BLaER1 (cell line): ENCODE data around the gene SIRT7.
A peak's percentile ranks its signal among the peaks of the same experiment; 100 is the strongest.

ENCODE experiments used
- H3K27ac ChIP-seq: shearing (Covaris generic); formaldehyde crosslinking; 2 replicates; pipeline ENCODE4 v1.8.1; 2022
- H3K27me3 ChIP-seq: shearing (Covaris generic); formaldehyde crosslinking; 2 replicates; pipeline ENCODE4 v1.8.1; 2022
- H3K36me3 ChIP-seq: shearing (Covaris generic); formaldehyde crosslinking; 2 replicates; pipeline ENCODE4 v1.8.1; 2022
- H3K4me1 ChIP-seq: shearing (Covaris generic); formaldehyde crosslinking; 2 replicates; pipeline ENCODE4 v1.8.1; 2022
- H3K4me2 ChIP-seq: shearing (Covaris generic); formaldehyde crosslinking; 2 replicates; pipeline ENCODE4 v1.8.1; 2022
- H3K4me3 ChIP-seq: shearing (Covaris generic); formaldehyde crosslinking; 2 replicates; pipeline ENCODE4 v1.8.1; 2022
- H3K9ac ChIP-seq: shearing (Covaris generic); formaldehyde crosslinking; 2 replicates; pipeline ENCODE4 v1.8.1; 2022
- H3K9me3 ChIP-seq: shearing (Covaris generic); formaldehyde crosslinking; 2 replicates; pipeline ENCODE4 v1.8.1; 2022
- H4K20me1 ChIP-seq: shearing (Covaris generic); formaldehyde crosslinking; 2 replicates; pipeline ENCODE4 v1.8.1; 2022
- Cebpa-rat ChIP-seq: shearing (Covaris generic); IDR thresholded peaks from 2 replicates; pipeline ENCODE4 v1.8.1; 2022

SIRT7 gene

GRCh38 chr17:81960130-81960958, 42.4 kb upstream of the SIRT7 start:
- peak overlapping the region; percentile 65 for H3K4me3 ChIP-seq
- H3K9ac ChIP-seq, result no peak overlapping the region
- no peak overlapping the region for H3K27ac ChIP-seq
- H3K4me1 ChIP-seq, result peaks cover 24% of the 10 kb centered on the region
- H3K36me3 ChIP-seq, result no peaks in the 10 kb centered on the region
- H4K20me1 ChIP-seq, result peaks cover 29% of the 10 kb centered on the region
- TF ChIP-seq Cebpa-rat, result no peak
- H3K4me2 ChIP-seq, result peak overlapping the region; percentile 97
- H3K27me3 ChIP-seq, result peaks cover 89% of the 10 kb centered on the region
- H3K9me3 ChIP-seq, result no peaks in the 10 kb centered on the region

GRCh38 chr17:81959362-81960129, 41.6 kb upstream of the SIRT7 start:
- Histone ChIP-seq H3K9me3 (no peaks in the 10 kb centered on the region), H3K4me1 (peaks cover 23% of the 10 kb centered on the region), H3K36me3 (no peaks in the 10 kb centered on the region), H3K27ac (no peak overlapping the region), H3K4me2 (peak overlapping the region; percentile 97), H3K9ac (0 out of 2 replicates have a peak overlapping the region, but pooled peaks have one; percentile 24), H3K4me3 (peak overlapping the region; percentile 65), H3K27me3 (peaks cover 81% of the 10 kb centered on the region), H4K20me1 (peaks cover 29% of the 10 kb centered on the region)
- TF ChIP-seq Cebpa-rat, result no peak

- no peak for TF ChIP-seq Cebpa-rat
Observed at GRCh38 chr17:81958633-81959342, 40.8 kb upstream of the SIRT7 start.

GRCh38 chr17:81957691-81958432, 39.9 kb upstream of the SIRT7 start:
- no peak overlapping the region for H3K9ac ChIP-seq
- peaks cover 25% of the 10 kb centered on the region for H4K20me1 ChIP-seq
- no peak overlapping the region for H3K27ac ChIP-seq
- no peak for TF ChIP-seq Cebpa-rat
- no peak overlapping the region for H3K4me2 ChIP-seq
- H3K4me1 ChIP-seq, result peaks cover 26% of the 10 kb centered on the region
- peaks cover 64% of the 10 kb centered on the region for H3K27me3 ChIP-seq
- no peaks in the 10 kb centered on the region for H3K9me3 ChIP-seq
- no peaks in the 10 kb centered on the region for H3K36me3 ChIP-seq
- no peak overlapping the region for H3K4me3 ChIP-seq

More at GRCh38 chr17:81958633-81959342, 40.8 kb upstream of the SIRT7 start:
- Histone ChIP-seq H3K4me2 (peak overlapping the region; percentile 97), H3K4me1 (peaks cover 23% of the 10 kb centered on the region), H3K36me3 (no peaks in the 10 kb centered on the region), H4K20me1 (peaks cover 25% of the 10 kb centered on the region), H3K27ac (no peak overlapping the region), H3K27me3 (peaks cover 73% of the 10 kb centered on the region), H3K9ac (no peak overlapping the region), H3K9me3 (no peaks in the 10 kb centered on the region), H3K4me3 (peak overlapping the region; percentile 65)

DNA sequence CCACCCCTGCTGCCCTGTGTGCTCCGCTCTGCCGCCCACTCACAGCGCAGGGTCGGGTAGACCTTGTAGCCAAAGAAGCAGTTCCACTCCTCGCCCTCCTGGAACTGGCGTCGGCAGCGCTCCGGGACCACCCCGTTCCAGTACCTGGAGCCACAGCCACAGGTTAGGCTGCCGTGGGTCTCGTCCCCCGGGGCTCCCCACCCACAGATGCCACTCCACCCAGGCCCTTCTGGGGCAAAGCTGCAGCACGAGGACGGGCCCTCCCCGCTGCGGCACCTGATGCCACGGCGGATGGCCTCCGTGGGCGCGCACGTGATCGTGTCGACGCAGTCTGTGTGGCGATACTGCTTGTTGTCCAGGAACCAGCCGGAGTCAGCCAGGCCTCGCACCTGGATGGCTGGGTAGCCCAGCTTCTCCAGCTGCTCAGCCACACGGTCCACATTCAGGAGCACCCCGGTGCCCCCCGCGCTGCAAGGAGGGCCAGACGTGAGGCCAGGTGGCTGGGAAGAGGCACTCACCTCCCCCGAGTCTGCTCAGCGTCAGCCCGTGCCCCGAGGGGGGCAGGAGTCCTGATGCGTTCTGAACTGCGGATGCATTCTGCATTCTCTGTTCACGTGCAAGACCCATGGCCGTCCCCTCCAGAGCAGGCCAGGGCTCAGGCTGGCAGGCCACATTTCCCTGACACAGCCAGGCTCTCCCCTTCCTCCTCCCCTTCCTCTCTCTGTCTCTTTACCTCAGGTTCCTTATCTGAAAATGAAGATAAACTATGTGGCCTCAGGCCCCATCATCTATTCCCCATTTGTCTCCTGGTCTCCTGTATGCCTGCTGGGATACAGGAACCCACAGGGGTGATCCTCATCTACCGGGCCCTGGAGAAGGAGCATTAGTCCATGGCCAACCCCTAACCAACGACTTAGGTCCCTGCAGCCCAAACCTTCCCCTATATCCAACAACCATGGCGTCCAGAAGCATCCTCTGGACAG, 38.9 kb upstream of the SIRT7 start:
- Histone ChIP-seq H3K9ac (0 out of 2 replicates have a peak overlapping the region, but pooled peaks have one; percentile 29), H3K27me3 (peaks cover 54% of the 10 kb centered on the region)

GRCh38 chr17:81955756-81956544, 38.0 kb upstream of the SIRT7 start:
- Histone ChIP-seq H3K36me3 (no peaks in the 10 kb centered on the region), H3K27ac (no peak overlapping the region)

More for the DNA sequence above, 38.9 kb upstream of the SIRT7 start:
- H4K20me1 ChIP-seq, result peaks cover 17% of the 10 kb centered on the region
- TF ChIP-seq Cebpa-rat, result no peak
- no peak overlapping the region for H3K4me3 ChIP-seq
- H3K4me1 ChIP-seq, result peaks cover 30% of the 10 kb centered on the region
- no peak overlapping the region for H3K4me2 ChIP-seq
- no peaks in the 10 kb centered on the region for H3K36me3 ChIP-seq
- no peak overlapping the region for H3K27ac ChIP-seq
- H3K9me3 ChIP-seq, result no peaks in the 10 kb centered on the region

DNA sequence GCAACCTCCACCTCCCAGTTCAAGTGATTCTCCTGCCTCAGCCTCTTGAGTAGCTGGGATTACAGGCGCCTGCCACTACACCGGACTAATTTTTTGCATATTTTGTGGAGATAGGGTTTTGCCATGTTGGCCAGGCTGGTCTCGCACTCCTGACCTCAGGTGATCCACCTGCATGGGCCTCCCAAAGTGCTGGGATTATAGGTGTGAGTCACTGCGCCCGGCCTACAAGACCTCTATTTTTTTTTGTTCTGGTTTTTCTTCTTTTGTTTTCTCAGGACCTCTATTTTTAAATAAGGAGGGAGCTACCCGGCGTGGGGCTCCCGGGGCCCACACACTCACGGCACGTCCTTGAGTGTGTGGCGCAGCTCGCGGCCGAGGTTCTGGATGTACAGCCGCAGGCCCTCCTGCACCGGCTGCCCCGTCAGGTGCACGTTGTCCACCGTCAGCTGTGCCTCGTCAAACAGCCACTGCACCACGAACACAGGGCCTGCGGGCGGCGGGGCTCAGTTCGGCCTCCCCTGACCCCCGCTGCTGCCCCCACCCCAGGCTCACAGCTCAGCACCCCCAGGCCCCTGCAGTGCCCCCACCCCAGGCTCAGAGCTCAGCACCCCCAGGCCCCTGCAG, 37.2 kb upstream of the SIRT7 start:
- Histone ChIP-seq H3K4me2 (no peak overlapping the region), H3K9me3 (no peaks in the 10 kb centered on the region), H3K4me1 (peaks cover 20% of the 10 kb centered on the region), H3K4me3 (no peak overlapping the region), H3K27me3 (peaks cover 37% of the 10 kb centered on the region), H3K36me3 (no peaks in the 10 kb centered on the region), H3K9ac (no peak overlapping the region), H4K20me1 (peaks cover 3% of the 10 kb centered on the region), H3K27ac (no peak overlapping the region)
- TF ChIP-seq Cebpa-rat, result no peak

More at GRCh38 chr17:81955756-81956544, 38.0 kb upstream of the SIRT7 start:
- Histone ChIP-seq H3K4me1 (peaks cover 28% of the 10 kb centered on the region), H3K27me3 (peaks cover 45% of the 10 kb centered on the region), H3K4me3 (no peak overlapping the region), H3K9ac (no peak overlapping the region), H3K4me2 (no peak overlapping the region), H3K9me3 (no peaks in the 10 kb centered on the region), H4K20me1 (peaks cover 11% of the 10 kb centered on the region)
- no peak for TF ChIP-seq Cebpa-rat
